ENCODE data around the gene NES. TPM values are rescaled to one million over a fixed set of nuclear protein-coding genes. Genes with fewer than 3 reads are reported as not detected.

The NES gene
- polyA plus RNA-seq, 1 of the 3 experiments (the other 2 are of a cell fraction): 15.8 TPM

DNA sequence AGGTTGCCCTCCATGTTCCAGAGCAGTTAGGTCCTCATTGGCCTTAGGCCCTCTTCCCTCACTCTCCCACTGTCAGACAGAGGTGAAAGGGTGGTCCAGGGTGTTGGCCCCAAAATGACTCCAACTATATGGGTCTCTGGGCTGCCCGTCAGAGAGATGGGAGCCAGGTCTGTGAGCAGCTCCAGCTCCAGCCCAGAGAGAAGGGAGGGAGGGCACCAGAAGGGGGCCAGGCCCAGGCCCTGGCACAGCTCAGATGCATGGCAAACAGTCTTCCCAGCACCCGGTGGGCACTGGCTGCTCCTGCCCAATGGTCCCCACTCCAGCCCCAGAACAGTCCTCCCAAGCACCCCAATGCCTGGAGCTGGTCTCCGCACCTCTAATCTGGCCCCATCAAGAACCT lies 33.1 kb downstream of the NES start (continued):
- TF ChIP-seq, protein P1, sequence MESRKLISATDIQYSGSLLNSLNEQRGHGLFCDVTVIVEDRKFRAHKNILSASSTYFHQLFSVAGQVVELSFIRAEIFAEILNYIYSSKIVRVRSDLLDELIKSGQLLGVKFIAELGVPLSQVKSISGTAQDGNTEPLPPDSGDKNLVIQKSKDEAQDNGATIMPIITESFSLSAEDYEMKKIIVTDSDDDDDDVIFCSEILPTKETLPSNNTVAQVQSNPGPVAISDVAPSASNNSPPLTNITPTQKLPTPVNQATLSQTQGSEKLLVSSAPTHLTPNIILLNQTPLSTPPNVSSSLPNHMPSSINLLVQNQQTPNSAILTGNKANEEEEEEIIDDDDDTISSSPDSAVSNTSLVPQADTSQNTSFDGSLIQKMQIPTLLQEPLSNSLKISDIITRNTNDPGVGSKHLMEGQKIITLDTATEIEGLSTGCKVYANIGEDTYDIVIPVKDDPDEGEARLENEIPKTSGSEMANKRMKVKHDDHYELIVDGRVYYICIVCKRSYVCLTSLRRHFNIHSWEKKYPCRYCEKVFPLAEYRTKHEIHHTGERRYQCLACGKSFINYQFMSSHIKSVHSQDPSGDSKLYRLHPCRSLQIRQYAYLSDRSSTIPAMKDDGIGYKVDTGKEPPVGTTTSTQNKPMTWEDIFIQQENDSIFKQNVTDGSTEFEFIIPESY (IDR thresholded peaks at IDR 0.05; ENCODE audit: borderline replicate concordance, low read depth): no peak
- TF ChIP-seq JUND (IDR thresholded peaks at IDR 0.05) (no peak), NFIC (IDR thresholded peaks at IDR 0.05; ENCODE audit: borderline replicate concordance) (no peak), NRF1 (IDR thresholded peaks at IDR 0.05; ENCODE audit: low read depth, low read length) (no peak), POLR2AphosphoS5 (IDR thresholded peaks at IDR 0.05; ENCODE audit: low read depth, low read length) (no peak), SMC3 (IDR thresholded peaks at IDR 0.05; ENCODE audit: low read depth, low read length) (no peak), CTCF (IDR thresholded peaks at IDR 0.05) (no peak)

DNA sequence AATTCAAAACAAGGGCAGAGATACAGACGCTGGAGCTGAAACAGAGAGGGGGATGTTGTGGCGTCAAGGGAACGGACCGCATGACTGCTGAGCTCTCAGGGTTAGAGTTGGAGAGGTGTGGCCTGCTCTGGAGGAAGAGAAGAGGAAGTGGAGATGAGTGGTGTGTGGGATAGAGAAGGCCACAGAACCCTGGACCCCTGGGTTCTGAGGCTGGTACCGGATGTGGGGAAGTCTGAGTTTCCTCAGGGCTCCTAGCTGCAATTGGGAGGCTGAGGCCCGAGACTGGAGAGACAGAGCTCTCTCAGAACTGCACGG lies 33.5 kb downstream of the NES start:
- CTCF ChIA-PET: interaction anchor here (0.6 to 17.8 kb wide), 9 partner anchors 15 to 284 kb away, joined by 3 to 252 read pairs (median 6); partner anchors contain the start of genes HAPLN2 and NES

More for the DNA sequence above, 33.5 kb downstream of the NES start:
- Histone ChIP-seq H3K4me2 (no peak overlapping the region), H3K36me3 (replicated peaks in 1 of 2; ENCODE audit: control insufficient read depth in 1 of 2, insufficient read depth in 2 of 2, low read length in 1 of 2) (no peaks in the 10 kb centered on the region), H3K9ac (no peak overlapping the region), H3K27ac (ENCODE audit: low read depth in 2 of 2, low read length in 1 of 2) (no peak overlapping the region), H3K4me1 (ENCODE audit: control insufficient read depth in 1 of 2, insufficient read depth in 2 of 2, low read depth in 1 of 2, low read length in 1 of 2) (peaks cover 0 to 25% of the 10 kb centered on the region in 2 experiments; a peak in 1 of 4 replicates), H3K9me2 (no peaks in the 10 kb centered on the region), H3K9me3 (no peaks in the 10 kb centered on the region), H2AFZ (ENCODE audit: low read depth) (no peak overlapping the region), H3F3A (replicated peaks; ENCODE audit: insufficient read depth) (peaks cover 5% of the 10 kb centered on the region), H3K79me2 (ENCODE audit: insufficient read depth) (no peaks in the 10 kb centered on the region), H3K27me3 (ENCODE audit: insufficient read depth) (peaks cover 20% of the 10 kb centered on the region), H3K4me3 (ENCODE audit: low read depth in 2 of 2, low read length in 1 of 2) (no peak overlapping the region), H4K20me1 (ENCODE audit: insufficient read depth) (no peaks in the 10 kb centered on the region)
- POLR2A ChIA-PET: interaction anchor here (1.0 kb wide), 1 partner anchor 143 kb away, joined by 3 read pairs; the partner anchor contains the start of gene MEF2D
- 88% methylated on average over 7 of the region's 7 CpGs for whole genome bisulfite sequencing (ENCODE audit: low lambda C conversion rate)
- TF ChIP-seq GATA2 (CRISPR knock-in tag; IDR thresholded peaks at IDR 0.05): no peak
- no peak for TF ChIP-seq GABPA (IDR thresholded peaks at IDR 0.05; ENCODE audit: low read depth)
- no peak for TF ChIP-seq RFX5 (IDR thresholded peaks at IDR 0.05; ENCODE audit: low read length)
- TF ChIP-seq REST (IDR thresholded peaks at IDR 0.05; ENCODE audit: low read depth, low read length): no peak
- no peak for TF ChIP-seq PBX3 (IDR thresholded peaks at IDR 0.05)
- no peak for TF ChIP-seq TCF12 (IDR thresholded peaks at IDR 0.05)
- TF ChIP-seq, protein P2, sequence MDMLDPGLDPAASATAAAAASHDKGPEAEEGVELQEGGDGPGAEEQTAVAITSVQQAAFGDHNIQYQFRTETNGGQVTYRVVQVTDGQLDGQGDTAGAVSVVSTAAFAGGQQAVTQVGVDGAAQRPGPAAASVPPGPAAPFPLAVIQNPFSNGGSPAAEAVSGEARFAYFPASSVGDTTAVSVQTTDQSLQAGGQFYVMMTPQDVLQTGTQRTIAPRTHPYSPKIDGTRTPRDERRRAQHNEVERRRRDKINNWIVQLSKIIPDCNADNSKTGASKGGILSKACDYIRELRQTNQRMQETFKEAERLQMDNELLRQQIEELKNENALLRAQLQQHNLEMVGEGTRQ (IDR thresholded peaks at IDR 0.05; ENCODE audit: borderline replicate concordance, low read depth, low read length): no peak
- no peak for TF ChIP-seq POLR2AphosphoS5 (IDR thresholded peaks at IDR 0.05; ENCODE audit: low read depth, low read length)
- TF ChIP-seq IRF3 (IDR thresholded peaks at IDR 0.05; ENCODE audit: low read depth, low read length): no peak
- TF ChIP-seq FOXJ3 (CRISPR knock-in tag; IDR thresholded peaks at IDR 0.05): no peak
- TF ChIP-seq RAD21 (IDR thresholded peaks at IDR 0.05; ENCODE audit: low read length): no peak
- no peak for TF ChIP-seq FOXM1 (IDR thresholded peaks at IDR 0.05; ENCODE audit: low read depth)
- no peak for TF ChIP-seq JUND (IDR thresholded peaks at IDR 0.05)
- no peak for TF ChIP-seq CHD2 (IDR thresholded peaks at IDR 0.05; ENCODE audit: low read length, partially characterized antibody)
- TF ChIP-seq NFIC (IDR thresholded peaks at IDR 0.05; ENCODE audit: borderline replicate concordance): no peak
- DNase-seq: no peak

Measured in SK-N-SH (cell line).